Astrocyte of the hippocampus (primary cell): Measurements from ENCODE around the gene HYOU1.
"Not testable (repeated sequence)": the region's sequence is repeated elsewhere in the genome, so short reads cannot be mapped to it uniquely, and the experiment has no call there.

Source experiments
- DNase-seq: peaks from one replicate; pipeline ENCODE4 v3.0.0; 2011; ENCODE audit warnings: low read depth, low spot score

HYOU1 gene

DNA sequence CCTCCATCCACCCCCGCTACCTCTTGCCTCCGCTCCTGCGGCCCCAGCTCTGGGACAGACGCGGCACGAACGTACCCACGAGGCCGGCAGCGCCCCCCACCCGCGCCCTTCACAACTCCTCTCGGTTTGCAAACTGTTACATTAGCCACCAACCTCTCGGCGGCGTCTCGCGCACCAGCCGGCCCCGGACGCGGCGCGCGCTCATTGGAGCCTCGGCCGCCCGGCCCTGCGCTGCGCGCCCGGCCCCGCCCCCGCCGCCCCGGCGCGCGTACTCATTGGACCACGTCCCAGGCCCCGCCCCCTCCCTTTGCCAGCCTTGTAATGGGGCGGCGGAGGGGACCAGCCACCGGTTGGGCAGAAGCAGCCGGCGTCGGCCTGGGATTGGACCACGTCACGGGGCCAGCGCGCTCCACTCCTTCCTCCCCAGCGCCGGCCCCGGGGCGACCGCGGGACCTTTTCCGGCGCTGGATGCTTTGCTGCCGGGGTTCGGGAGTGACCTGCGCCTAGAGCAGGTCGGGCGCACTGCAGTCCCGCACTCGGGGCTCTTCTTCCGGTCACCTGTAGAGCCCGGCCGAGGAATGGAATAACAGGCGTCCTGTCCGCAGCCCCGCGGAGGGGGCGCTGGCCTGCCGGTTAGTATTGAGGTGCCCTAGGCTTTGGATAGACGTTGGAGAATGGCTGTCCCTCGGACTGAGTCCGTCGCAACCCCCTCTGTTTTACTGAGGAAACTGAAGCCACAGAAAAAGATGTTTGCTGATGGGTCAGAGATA, at the start of gene HYOU1:
HYOU1 (minus strand) TSS at position 206 of the 770 bp plus-strand sequence. CDS start 1,045 bp downstream, outside the sequence.
- peak; percentile 99 for DNase-seq

DNA sequence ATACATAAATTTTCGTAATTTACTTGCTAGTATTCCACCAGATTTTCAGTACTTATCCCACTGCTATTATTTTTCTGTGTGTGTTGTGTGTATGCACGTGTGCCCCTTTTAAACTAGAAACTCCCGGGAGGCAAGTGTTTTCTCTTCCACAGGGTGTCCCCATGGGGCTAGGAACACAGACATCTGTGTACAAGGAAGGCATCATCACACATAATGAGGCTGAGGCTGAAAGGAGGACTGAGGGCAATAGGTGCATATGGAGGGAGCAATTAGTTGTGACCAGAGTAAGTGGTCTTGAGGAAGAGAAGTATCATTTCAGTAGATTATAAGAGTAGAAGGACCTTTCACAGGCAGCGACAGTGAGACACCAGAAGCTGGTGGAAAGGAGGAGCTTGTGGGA, 46.8 kb upstream of the HYOU1 start:
- no peak for DNase-seq

GRCh38 chr11:119103161-119103664, 46.2 kb upstream of the HYOU1 start:
- not testable (repeated sequence) for DNase-seq

- peak; percentile 97 for DNase-seq
Observed at GRCh38 chr11:119101759-119102423, 44.9 kb upstream of the HYOU1 start, which contains the start of gene DPAGT1. Gene DPAGT1 (minus strand): TSS chr11:119101853. CDS start chr11:119101655, 198 bp downstream.

DNA sequence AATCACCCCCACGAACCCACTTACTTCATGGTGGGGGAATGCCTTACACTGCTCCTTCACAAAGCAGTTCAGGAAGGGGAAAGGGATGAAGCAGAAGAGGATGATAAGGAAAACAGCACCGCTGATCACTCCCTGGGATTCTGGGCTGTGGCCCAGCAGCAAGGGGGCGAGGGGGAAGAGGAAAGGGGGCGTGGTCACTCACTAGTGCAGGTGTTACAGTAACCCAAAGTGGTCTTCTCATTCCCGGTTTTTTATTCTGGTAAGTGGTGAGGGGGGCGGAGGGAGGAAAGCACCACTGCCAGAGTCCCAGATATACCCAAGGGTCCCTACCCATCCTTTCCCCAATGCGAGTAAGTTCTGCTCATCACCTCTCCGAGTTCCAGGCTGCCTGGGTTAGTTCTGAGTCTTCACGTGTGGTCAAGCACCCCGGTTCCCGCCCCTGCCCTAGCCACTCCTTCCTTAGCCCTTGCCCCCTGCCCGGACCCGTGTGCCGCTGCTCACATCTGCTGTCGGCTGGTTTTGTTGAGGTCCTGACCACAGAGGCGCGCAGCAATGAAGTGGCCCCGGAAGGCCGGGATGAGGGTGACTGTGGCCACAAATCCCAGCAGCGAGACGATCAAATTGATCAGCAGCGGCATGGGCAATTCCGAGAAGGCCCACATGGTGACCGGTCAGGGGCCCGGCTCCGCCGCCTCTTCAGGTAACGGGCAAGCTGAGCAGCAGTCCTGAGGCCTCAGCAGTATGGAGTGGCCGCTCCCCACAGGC, 44.2 kb upstream of the HYOU1 start:
- DNase-seq: no peak

DNA sequence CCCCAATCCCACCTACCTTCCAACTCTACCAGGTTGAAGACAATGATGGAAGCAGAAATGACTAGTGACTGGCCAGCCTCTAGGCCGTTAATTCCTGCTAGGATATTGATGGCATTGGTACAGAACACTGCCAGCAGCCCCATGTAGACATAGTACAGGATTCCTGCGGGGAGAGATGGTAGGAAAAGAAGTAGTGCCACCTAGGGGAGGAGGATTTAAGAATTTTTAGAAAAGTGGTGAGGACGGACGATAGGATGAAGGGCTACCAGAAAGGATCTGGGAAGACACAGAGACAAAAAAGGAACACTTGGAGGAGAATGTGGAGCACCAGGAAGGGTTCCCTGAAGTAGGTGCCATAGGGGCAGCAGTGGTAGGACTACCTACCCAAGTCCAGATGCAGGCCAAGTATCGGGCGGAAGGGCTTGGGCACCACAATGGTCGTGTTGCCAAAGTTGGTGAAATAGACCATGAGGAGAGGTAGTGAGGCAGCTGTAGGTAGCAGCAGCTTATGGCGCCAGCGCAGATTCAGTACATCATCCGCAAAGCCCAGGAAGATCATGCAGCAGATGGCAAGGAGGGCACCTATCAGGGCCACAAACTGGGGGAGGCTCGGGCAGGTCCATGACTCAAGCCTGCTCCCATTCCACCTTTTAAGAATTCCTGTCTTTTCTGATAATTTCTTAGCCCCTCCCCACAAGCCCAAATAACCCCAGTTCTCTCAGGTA, 43.4 kb upstream of the HYOU1 start:
- DNase-seq: peak; percentile 55

DNA sequence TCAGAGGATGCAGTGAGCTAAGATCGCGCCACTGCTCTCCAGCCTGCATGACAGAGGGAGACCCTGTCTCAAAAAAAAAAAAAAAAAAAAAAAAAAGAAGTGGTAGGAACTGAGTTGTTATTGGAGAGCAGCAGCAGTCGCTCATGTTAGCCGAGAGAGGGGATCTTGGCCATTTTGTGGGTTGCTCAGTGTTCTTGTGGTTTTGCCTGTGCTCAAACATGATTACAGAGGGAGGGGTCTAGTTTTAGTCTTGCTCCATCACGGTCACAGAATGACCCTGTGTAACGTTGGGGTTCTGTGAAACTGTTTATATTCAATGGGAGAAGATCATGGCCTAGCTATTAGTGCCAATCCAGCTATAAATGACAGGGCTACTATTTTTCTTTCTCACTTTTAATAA, 42.7 kb upstream of the HYOU1 start:
- no peak for DNase-seq

GRCh38 chr11:119095066-119095880, 38.3 kb upstream of the HYOU1 start:
- peak; percentile 100 for DNase-seq

DNA sequence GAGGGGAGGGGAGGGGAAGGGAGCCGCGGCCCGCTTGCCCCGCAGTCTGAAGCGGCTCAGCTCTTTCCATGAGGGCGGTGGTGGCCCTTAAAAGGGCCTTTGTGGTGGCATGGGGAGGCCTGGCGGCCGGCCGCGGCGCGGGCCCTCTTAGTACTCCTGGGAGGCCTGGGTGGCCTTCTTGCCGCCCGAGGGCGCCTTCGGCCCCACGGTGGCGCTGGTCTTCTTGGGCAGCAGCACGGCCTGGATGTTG, 37.7 kb upstream of the HYOU1 start:
- peak; percentile 94 for DNase-seq

GRCh38 chr11:119093942-119094815, 37.2 kb upstream of the HYOU1 start:
- peak; percentile 69 for DNase-seq

DNA sequence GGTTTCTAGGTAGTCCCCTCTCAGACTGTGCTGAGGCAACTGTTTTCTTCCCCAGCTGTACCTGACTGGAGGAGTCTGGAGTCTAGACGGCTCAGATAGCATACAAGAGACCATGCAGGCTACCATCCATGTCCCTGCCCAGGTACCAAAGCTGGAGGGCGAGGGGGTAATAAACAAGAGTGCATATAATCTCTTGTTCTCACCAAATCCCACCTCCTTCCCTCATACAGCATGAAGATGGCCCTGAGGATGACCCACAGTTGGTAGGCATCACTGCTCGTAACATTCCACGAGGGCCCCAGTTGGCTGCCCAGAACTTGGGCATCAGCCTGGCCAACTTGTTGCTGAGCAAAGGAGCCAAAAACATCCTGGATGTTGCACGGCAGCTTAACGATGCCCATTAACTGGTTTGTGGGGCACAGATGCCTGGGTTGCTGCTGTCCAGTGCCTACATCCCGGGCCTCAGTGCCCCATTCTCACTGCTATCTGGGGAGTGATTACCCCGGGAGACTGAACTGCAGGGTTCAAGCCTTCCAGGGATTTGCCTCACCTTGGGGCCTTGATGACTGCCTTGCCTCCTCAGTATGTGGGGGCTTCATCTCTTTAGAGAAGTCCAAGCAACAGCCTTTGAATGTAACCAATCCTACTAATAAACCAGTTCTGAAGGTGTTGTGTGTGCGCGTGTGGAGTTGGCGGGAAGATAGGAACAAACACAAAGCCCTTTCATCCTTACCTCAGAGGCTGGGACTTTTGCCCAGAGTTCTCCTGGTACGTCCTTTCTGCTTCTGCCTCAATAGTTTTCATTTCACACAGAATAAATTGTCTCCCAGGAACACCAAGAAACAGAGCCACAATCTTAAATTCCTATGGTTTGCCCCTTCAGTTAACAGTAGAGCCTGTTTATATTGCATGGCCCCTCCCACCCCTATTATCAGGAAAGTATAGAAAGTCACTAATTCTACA, 36.2 kb upstream of the HYOU1 start:
- DNase-seq: peak; percentile 91

GRCh38 chr11:119091966-119092879, 35.2 kb upstream of the HYOU1 start:
- peak; percentile 9 for DNase-seq

- DNase-seq: no peak
Observed at GRCh38 chr11:119091178-119091577, 34.2 kb upstream of the HYOU1 start.

DNA sequence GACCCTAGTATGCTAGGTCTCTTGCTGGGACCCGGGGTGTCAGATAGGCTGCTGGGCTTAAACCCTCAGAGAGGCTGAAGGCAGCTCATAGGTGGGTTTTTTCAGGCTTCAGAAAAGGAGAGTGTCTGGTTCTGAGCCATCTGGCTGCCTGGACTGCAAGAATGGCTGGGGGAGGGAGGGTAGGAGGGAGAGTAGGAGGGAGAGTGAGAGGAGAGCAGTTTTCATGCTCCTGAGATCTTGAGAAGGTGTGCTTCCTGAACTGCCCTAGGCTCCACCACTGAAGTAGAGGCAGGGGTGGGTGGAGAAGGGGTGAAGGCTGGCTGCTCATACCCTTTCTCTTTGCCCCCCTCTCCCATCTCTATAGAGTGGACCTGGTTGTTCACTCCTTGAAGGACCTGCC, 32.3 kb upstream of the HYOU1 start:
- no peak for DNase-seq

- DNase-seq: no peak
Observed at GRCh38 chr11:119088406-119088805, 31.4 kb upstream of the HYOU1 start.

GRCh38 chr11:119087747-119088241, 30.8 kb upstream of the HYOU1 start:
- DNase-seq: no peak

DNA sequence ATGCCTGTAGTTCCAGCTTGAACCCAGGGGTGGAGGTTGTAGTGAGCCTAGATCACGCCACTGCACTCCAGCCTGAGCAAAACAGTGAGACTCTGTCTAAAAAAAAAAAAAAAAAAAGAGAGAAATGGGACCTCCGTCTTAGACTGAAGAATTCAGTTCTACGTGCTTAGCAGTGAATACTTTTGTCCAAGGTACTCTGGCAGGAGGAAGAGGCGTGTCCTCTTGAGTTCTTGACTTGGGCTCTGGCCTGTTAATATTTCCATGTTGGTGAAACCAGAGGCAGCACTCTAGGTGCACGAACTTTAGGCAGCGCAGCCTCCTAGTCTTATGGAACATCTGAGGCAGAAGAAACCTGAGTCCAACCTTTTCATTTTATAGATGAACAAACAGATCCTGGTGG, 30.1 kb upstream of the HYOU1 start:
- no peak for DNase-seq
